NCI-H1930 (cell line): Measurements from ENCODE around the gene PRICKLE2.

Experiments
- DNase-seq, 2 experiments: peaks; one replicate each; lab custom pipeline; 2025; lab: John Stamatoyannopoulos, UW

Gene PRICKLE2

DNA sequence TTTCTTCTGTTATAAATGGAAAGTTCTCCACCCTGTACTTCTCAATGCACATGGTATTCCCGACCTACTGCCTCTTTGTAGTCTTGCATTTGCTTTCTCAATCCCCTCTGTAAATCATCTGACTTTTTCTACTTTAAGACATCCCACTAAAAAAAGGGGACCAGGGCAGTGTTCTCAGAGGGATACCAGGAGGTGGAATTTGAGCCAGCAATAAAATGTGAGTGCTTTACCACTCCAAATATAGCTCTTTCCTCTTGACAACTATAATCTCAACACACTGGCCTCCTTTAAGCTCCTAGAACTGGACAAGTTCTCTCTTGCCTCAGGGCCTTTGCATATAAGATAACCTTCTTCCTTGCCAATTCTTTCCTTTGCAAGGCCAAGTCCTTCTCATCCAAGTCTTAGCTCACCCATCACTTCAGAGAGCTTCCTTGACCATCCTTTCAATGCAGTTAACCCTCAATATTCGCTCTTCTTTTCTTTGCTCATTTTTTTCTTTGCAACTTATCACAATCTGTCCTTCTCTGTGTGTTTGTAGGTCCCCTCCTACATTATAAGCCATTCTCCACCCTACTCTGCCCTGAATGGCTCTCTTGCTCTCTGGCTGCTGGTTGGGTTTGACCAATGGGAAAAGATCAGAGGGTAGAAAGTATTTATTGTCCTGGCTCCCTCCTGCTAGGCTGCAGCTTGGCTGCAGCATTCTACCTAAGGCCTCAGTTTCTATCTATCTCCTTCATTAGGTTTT is 93.4 kb downstream of the PRICKLE2 start:
- DNase-seq = no peak

DNA sequence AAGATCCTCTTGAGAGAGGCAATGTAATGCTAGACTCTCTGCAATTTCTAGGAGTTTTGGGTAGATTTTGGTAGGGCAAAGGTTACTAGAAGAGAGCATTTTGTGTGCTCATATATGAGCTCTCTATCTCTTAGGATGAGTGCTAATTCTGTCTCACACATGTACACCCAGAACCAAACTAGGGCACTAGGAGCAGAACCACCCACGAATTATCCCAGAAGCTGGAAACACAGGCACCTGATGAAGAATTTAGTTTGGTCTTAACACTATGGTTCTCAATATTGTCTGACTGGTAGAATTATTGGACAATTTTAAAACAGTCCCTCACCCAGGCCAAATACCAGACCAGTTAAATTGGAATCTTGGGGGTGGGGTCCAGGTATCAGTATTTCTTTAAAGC is 94.8 kb downstream of the PRICKLE2 start:
- no peak for DNase-seq

GRCh38 chr3:64129581-64129980 is 95.7 kb downstream of the PRICKLE2 start:
- DNase-seq = no peak

DNA sequence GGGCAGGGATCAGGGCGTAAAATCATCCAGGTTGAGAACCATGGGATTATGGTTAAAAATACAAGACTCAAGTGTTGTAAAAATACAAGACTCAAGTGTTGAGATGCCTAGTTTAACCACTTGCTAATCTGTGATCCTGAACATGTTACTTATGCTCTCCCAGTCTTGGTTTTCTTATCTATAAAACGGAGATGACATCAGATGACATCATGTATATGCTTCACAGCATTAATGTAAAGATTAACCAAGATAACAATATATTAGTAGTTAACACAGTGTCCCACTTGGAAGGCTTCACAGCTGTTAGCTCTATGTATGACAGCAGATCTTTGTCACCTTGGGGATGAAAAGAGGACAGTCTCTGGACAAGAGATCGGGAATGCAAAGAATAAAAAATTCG is 96.2 kb downstream of the PRICKLE2 start:
- DNase-seq = no peak

DNA sequence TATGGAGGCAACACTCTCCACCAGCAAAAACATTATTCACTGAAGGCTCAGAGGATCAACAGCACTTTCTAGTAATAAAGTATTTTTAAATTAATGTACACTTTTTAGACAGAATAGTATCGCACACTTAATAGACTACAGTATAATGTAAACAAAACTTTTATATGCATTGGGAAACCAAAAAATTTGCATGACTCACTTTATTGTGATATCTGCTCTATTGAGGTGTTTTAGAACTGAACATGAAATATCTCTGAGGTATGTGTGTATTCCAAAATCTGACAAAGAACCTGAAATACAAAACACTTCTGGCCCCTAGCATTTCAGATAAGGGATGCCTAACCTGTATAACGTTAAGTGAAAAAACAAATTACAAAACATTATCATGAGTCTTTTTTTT is 99.7 kb downstream of the PRICKLE2 start:
- no peak for DNase-seq

GRCh38 chr3:64123931-64124330 is 101.3 kb downstream of the PRICKLE2 start:
- DNase-seq = no peak

GRCh38 chr3:64122476-64122875 is 102.8 kb downstream of the PRICKLE2 start:
- no peak for DNase-seq

GRCh38 chr3:64121750-64122311 is 103.4 kb downstream of the PRICKLE2 start:
- no peak for DNase-seq

GRCh38 chr3:64120876-64121275 is 104.4 kb downstream of the PRICKLE2 start:
- no peak for DNase-seq

DNA sequence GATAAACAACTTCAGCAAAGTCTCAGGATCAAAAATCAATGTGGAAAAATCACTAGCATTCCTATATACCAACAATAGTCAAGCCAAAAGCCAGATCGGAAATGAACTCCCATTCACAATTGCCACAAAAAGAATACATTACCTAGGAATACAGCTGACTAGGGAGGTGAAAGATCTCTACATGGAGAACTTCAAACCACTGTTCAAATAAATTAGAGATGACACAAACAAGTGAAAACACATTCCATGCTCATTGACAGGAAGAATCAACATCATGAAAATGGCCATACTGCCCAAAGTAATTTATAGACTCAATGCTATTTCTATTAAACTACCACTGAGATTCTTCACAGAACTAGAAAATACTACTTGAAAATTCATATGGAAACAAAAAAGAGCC is 107.8 kb downstream of the PRICKLE2 start:
- no peak for DNase-seq

DNA sequence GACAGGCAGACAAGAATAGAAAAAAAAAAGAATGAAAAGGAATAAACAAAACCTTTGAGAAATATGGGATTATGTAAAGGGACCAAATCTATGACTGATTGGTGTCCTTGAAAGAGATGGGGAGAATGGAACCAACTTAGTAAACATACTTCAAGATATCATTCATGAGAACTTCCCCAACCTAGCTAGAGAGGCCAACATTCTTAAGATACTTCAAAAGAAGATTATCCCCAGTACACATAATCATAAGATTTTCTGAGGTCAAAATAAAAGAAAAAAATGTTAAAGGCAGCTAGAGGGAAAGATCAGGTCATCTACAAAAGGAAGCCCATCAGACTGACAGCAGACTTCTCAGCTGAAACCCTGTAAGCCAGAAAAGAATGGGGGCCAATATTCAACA is 110.6 kb downstream of the PRICKLE2 start:
- no peak for DNase-seq

DNA sequence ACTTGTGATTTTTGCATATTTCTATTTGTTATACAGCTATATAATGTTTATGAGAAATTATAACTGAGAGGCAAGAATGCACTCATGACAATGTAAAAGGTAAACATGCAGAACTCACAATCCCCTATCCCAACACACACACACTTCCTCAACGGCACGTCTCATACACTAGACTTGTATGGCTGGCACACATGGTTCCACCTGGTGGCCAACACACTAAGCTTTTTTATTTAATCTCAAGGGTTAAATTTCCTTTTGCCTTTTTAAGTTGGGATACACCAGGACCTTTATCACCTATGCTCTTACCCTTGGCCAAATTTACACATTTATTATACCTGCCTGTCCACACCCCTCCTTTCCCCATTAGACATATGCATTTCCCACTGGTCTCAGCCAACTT is 113.4 kb downstream of the PRICKLE2 start:
- DNase-seq = no peak

DNA sequence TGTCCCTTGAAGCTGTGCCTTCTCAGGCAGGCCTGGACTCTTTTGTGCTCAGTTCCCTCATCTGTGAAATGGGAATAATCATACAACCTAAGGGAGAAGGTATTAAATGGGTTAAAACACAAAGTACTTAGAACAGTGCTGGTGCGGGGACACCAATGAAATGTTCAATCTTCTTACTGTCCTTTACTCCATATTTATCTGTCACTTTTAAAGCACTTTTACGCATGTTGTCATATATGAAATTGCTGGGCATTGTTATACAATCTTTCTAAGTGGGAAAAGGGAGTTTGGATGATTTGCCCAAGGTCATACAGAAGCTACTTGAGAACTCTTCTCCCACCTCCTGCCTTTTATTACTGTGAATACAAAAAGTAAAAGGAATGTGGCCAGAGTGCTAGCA is 114.2 kb downstream of the PRICKLE2 start:
- DNase-seq = no peak

- peak in 1 of 2 experiments; percentile 7 for DNase-seq
Observed at GRCh38 chr3:64110071-64110470, 115.2 kb downstream of the PRICKLE2 start.

GRCh38 chr3:64109438-64109837 is 115.8 kb downstream of the PRICKLE2 start:
- DNase-seq = no peak

GRCh38 chr3:64108784-64109317 is 116.4 kb downstream of the PRICKLE2 start:
- no peak for DNase-seq

DNA sequence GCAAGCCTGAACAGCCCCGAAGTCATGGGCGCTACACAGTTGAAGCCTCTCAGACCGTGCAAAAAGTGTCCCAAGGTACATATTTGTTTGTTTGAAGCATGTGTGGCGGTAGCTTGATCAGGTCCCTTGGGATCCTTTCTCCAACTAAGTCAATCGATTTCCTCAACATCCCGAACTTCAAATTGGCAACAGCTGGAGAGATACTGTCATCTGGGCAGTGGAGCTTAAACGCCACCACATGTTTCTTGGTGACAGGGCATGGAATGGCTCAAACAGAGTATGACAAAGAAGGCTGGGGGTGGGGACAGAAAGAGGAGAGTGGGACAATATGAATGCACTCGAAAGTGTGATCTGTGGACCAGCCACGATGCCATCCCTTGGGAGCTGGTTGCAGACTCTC is 117.0 kb downstream of the PRICKLE2 start:
- DNase-seq = no peak

- no peak for DNase-seq
Observed at GRCh38 chr3:64107190-64107589, 118.1 kb downstream of the PRICKLE2 start.

DNA sequence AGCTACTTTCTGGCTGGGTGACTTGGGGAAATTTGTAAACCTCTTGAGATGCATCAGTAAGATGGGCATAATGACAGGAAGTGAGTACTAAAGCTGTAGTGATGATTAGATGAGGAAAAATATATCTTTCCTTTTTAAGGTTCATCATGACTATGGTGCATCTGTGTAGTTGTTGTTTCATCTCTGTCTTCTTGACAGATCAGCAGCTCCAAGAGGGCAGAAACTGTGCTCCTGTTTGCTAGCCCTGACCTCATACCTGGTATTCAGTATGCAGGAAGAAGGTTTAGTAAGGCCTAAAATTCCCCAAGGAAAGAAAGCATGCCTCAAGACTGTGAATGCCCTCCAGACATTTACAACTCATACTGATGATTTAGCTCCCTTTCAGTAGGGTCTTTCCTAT is 119.5 kb downstream of the PRICKLE2 start:
- DNase-seq = no peak

DNA sequence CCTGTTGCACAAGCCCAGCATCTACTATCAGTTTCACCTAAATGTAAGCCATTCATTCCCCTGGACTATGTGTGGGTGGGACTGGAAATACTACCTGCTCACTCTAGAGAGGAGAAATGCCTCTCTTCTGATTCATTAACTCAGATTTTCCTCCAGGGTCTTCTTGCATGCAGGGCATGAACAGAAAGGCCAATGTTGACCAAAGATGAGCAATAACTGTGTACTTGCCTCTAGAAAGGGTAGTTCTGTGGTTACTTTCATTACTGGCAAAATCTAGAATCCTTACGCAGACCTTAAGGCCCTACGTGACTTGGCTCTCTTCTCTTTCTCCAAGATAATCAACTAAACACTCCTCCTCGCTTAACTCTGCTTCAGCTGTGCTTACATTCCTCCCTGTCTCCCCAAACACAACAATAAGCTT is 120.6 kb downstream of the PRICKLE2 start:
- no peak for DNase-seq

GRCh38 chr3:64104006-64104405 is 121.3 kb downstream of the PRICKLE2 start:
- no peak for DNase-seq

DNA sequence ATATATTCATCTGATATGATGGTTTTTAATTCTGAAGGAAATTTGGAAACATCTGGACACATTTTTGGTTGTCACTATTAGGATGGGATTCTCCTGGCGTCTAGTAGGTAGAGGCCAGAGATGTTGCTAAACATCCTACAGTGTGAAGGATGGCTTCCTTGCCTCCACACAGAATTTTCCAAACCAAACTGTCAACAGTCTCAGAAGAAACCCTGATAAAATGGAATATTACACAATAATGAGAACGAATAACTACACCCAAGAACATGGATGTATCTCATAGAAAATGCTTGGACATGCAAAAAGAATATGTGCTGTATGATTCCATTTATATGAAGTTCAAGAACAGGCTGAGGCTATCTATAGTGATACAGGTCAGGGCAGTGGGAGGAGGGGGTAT is 122.1 kb downstream of the PRICKLE2 start:
- DNase-seq = no peak

GRCh38 chr3:64102147-64102546 is 123.1 kb downstream of the PRICKLE2 start:
- DNase-seq = no peak

GRCh38 chr3:64099316-64099715 is 126.0 kb downstream of the PRICKLE2 start:
- no peak for DNase-seq
